CD4-positive, alpha-beta T cell treated with Interferon gamma for 1 hour (primary cell): ENCODE results near the gene GPR17.

Experiments used
- DNase-seq: peaks from one replicate; pipeline ENCODE4 v3.0.0-alpha.2; 2020

Gene GPR17

DNA sequence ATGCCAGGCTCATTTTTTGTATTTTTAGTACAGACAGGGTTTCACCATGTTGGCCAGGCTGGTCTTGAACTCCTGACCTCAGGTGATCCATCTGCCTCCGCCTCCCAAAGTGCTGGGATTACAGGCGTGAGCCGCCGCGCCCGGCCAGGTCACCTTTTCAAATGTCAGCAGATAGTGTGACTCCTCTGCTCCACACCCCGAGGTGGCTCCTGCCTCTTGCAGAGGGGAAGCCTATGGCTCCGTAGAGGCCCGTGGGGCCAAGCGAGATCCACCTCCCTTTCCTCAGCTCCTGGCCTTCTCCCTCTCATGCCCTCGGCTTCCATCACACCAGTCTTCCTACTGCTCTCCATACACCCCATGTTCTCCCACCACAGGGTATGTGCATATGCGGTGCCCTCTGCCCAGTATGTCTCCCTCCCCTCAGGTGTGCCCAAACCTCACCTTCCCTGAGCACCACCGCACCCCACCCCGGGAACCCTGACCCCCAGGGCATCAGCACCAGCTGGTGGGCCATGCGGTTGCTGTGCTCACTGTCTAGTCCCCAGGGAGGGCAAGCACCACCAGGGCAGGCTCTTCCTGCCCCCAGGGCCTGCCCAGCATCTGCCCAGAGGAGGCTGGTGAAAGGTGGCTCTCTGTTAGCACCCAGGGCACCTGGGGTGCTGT, 10.7 kb downstream of the GPR17 start:
- DNase-seq, result no peak

DNA sequence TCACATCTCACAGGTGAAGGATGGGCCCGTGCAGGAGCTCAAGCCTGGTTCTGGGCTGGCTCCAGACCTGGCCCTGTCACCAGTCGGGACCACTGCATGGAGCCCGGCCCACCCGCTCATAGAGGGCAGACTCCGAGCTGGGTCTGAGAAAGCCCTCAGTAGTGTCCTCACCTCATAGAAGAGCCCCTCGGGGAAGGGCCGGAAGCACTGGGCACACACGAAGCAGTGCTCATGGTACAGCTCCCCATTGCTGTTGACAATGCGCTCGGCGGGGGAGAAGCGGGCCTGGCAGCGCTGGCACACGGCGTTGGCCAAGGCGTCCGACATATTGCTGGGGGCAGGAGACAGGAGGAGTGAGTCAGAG, 11.3 kb downstream of the GPR17 start:
- DNase-seq, result no peak

DNA sequence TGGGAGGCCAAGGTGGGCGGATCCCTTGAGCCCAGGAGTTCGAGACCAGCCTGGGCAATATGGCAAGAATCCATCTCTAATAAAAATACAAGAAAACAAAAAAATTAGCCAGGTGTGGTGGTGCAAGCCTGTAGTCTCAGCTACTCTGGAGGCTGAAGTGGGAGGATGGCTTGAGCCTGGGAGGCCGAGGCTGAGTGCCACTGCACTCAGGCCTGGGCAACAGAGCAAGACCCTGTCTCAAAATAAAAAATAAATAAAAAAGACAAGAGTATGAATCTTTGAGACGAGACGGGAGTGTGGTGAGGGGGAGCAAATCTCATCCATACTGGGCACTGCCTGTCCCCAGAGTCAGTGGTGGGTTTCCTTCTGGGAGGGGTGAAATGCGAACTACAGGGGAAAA, 12.2 kb downstream of the GPR17 start:
- no peak for DNase-seq

DNA sequence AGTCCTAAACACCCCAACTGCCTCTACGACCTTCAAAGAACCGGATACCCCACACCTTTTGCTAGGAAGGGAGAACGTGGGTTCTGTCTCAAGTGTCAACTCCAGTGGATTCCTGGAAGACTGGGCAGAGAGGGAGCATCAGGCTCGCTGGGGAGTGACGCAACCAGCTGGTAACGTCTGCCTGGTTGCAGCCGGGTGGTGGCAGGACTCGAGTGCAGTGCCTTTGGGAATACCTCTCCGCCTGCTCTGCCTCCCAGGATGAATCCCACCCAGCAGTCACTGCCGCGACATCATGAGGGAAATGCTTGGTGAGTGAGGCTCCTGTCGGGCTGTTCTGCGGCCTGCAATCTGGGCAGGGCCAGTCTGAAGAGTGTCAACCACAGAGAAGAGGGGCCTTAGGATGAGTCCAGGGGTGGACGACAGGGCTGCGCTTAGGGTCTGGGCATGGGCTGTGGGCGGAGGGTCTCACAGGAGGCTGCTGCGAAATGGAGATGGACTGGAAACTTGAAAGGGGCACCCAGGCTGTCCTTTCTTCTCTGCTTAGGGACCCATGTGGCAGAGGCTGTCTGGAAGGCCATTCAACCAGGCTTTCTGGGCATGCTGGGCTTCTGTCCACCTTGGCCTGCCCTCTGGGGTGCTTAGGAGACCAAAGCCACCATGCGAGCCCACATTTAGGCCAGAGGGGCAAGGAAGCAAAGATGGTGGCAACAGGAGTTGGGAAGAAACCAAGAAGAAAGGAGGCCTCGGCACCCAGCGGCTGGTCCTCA, 12.9 kb downstream of the GPR17 start:
- no peak for DNase-seq

DNA sequence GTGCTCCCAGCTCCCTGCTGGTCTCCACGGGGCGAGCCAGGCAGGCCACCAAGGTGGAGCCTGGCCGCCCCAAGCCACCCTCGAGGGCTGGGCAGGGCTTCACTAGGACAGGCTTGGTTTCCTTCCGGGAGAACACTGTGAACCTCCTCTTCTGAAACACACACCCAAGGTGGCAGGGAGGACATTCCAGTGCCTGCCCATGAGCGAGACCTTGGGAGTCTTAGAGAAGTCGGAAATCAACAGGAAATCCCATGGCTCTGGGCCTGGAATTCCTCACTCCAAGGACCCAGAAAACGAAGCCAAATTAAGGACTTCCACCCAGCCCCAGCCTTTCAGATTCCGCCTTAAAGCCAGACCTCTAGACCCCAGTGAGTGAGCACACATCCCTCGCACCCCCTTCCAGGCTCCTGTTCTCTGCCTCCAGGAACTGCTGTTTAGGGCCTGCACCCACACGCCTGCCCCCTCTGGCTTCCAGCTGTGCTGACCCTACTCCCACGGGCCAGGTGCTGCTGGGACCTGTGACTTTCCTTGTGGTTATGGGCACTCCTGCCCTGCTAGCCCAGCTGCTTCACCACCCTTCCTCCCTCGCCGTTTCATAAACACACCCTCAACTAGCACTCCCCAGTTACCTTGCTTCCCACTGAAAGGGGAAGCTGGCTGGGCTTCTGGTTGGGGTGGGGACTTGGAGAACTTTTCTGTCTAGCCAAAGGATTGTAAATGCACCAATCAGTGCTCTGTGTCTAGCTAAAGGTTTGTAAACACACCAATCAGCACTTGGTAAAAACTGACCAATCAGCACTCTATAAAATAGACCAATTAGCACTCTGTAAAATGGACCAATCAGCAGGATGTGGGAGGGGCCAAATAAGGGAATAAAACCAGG, 13.7 kb downstream of the GPR17 start:
- DNase-seq, result no peak

DNA sequence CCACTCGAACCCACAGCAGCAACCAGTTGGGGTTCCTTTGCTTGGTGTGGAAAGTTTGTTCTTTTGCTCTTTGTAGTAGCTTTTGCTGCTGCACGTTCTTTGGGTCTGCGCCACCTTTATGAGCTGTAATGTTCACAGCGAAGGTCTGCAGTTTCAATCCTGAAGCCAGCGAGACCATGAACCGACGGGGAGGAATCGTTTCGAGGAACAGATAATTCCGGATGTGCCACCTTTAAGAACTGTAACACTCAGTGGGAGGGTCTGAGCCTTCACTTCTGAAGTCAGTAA, 14.3 kb downstream of the GPR17 start:
- no peak for DNase-seq

DNA sequence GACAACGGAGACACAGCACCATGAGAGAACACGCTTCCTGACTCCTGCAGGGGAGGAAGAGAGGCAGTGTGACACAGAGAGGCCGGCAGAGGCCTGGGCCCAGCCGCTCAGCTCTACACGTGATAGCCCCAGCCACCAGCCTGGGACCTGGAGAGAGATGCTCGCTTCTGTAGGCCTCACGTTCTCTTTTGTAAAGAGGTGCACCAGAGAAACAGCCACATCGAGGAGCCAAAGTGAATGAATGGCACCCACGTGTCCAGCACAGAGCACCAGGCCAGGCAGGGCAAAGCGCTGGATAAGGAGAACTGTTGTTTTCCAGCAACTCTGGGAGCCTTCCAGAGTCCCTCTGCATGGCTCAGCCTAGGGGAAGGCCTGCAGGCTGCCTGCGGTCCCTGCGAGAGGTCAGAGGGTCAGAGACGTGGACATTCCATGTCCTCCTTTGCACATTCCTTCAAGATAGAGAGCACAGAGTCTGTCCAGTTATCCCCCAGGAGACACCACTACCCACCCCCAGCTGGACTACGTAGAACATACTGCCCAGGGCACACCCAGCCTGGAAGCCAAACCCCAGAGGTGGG, 15.2 kb downstream of the GPR17 start:
- no peak for DNase-seq

DNA sequence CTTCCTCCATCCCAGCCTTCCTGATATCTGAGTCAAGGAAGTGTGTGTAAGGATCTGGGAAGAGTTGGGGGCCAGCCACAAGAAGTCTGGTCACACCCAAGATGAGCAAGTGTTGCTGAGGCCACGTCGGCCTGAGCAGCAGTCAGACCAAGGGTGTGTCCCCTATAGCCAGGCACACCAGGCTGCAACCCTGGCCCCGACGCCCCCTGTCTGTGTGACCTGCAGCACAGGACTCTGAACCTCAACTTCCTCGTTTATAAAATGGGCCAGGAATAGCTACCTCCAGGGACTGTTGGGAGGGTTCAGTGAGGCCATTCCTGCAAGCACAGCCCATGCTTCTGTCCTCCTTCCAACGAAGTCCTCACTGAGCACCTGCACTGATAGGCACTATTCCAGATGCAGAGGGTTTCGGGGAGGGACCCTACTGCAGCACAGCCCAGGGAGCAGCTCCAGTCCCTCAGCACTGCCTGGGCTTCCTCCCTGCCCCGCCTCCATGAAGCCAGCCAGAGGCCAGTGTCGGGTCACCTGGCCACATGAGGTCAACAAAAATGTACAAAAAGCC, 16.1 kb downstream of the GPR17 start:
- DNase-seq, result no peak

DNA sequence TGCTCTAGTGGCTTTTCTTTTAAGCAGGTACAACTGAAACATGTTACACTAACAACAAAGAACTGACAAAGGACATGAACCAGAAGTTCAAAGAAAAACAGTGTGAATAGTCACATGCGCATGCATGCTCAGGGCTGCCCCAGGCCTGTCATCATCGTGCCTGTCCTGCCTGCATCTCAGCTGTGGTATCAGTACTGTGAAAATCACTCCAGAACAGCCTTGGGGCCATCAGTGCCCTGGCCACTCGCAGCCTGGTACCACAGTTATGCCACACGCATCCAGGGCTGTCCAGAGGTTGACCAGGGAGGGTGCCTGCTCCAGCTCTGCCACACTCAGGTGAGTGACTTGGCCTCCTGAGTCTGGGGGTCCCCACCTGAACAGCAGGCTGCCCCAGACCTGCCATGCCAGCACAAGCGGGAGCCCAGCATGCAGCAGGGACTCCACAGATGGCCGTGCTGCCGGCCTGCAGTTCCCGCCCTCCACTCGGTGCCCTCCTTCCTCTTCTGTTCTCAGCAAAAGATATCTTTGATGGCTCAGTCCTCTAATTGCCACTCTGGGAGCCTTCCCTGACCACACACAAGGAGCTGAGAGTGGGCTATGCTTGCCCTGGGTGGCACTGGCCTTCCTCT, 17.1 kb downstream of the GPR17 start:
- no peak for DNase-seq

DNA sequence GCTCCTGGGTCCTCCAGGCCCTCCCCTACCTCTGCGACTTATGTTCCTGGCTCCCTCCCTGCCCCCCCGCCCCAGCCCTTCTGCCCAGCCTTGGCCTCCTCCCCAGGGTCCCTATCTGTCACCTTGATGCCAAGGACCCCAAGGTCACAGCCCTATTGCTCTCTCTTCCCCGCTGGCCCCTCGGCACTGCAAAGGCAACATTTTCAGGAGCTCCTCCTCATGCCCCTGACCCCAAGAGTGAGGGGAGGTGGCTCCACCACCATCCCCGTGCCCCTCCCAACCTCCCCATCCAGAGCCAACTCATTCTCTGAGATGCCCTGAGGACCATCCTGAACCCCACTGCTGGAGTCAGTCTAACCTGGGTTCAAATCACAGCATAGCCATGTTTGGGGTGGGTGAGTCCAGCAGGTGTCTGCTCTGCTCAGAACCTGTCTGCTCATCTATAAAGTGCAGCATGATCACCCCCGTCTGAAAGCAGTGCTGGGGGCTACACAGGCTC, 17.7 kb downstream of the GPR17 start:
- no peak for DNase-seq

DNA sequence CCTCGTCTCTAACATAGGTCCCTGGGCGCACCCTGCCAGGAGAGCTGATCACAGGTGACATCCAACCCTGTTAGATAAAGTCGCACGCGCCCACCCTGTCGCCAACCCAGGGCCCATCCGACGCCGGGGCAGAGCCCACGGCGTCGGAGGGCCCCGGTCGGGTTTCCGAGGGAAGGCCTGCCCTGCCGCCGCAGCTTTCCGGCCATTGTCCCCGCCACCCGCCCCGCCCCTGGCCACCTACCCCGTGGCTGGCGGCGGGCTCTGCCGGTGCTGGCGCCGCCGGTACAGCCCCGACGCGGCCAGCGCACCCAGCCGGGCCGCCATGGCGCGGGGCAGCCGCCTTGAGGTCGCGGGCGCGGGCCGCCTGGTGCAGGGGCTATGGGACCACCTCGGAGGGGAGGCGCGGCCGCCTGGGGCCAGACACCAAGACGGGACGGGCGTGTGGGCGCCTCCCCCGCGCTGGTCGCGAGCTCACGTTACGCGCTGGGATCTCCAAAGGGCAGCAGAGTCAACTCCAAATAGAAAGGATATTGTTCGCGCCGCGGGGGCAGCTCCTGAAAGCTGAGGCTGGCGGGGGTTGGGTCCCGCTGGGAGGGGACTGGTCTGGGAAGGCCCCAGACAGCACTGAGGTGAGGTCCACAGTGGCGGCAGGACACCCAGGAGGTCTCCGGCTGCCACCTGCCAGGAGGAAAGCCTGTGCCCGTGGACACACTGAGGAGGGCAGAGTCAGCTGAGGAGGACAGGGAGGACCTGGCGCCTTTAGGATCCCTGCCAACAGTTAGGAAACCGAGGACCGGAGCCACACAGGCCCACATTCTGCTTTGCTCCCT, 18.3 kb downstream of the GPR17 start:
- no peak for DNase-seq

DNA sequence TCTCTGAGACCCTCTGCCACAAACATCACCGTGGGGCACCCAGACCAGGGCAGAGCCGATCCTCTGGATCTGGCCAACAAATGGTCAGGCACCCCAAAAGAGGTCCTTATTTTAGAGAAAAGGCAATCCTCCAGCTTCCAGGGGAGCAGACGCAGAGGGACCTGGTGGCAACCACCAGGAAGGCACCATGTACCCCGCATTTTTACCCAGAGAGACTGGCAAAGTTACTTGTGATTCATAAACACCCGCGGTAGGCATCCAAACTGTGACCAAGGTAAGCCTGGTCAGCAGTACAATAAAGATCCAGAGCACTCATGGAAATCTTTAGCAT, 18.9 kb downstream of the GPR17 start:
- no peak for DNase-seq

DNA sequence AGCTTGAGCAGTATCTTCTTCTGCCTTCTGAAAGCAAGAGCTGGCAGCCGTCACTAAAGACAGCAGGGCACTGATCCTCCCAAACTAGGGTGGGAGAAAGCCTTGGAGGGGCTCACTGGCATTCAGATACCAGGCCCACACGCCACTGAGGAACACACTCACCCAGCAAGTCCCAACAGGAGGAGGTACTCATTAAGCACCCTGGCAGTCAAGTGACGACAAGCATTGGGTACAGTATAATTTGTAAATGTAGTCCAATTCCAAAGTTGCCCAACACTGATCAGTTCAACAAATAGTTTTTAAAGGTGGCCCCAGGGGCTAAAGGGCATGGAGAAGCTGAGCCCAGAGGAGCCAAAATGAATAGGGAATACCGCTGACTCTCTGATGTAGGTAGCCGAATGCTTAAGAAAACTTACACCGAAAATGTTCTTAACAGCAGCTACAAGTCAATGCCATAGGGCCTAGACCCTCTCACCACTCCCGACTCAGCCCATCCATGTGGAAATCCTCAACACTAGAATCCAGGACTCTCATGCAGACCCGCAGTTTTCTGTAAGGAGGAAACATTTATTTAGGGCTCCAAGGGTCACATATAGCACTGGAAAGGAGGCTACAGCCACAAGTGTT, 19.4 kb downstream of the GPR17 start:
- DNase-seq, result no peak

DNA sequence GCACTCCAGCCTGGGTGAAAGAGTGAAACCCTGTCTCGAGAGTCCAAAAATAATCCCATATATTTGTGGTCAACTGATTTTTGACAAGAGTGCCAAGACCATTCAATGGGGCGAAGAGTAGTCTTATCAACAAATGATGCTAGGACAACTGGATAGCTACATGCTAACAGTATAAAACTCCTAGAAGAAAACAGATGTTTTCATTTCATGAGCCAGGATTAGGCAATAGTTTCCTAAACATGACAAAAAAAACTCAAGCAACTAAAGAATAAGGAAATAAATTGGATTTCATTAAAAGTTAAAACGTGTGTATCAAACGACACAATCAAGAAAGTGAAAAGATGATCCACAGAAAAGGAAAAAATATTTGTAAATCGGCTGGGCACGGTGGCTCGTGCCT, 23.1 kb downstream of the GPR17 start:
- DNase-seq, result no peak

DNA sequence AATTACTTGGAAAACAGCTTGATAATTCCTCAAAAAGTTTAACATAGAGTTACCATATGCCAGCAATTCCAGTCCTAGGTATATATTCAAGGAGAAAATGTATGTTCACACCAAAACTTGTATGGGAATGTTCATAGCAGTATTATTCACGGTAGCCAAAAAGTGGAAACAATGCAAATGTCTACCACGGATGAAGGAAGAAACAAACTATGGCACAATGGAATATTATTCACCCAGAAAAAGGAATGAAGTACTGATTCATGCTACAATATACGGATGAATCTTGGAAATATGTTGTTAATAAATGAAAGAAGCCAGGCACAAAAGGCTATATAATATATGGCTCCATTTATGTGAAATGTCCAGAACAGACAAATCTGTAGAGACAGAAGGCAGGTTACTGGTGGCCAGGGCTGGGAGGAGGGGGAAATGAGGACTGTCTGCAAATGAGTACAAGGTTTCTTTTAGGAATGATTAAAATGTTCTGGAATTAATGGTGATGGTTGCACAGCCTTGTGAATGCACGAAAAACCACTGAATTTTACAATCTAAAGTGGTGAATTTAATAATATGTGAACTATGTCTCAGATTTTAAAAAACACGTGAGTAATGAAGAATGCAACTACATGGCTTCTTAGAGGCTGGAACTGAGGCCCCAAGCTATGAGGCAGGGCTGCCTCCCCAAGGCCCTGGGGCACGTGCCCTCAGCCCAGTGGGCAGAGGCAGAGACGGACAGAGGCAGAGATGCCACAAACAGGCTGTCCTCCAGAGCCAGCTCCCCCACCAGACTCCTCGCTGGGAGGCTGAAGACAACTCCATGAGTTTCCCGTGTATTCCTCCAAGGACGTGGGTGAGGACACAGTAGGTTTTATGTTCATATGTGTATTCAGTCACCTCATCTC, 24.4 kb downstream of the GPR17 start:
- DNase-seq, result no peak

DNA sequence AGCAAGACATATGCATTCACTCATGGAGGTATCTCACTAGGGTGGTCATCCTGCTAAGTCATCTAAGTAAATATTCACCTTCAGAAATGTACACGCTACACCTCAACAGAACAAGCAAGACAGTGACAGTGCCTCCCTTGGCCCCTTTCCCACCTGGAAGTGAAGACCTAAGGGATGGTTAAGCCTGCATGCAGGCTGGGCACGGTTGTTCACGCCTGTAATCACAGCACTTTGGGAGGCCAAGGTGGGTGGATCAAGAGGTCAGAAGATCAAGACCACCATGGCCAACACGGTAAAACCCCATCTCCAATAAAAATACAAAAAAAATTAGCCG, 25.0 kb downstream of the GPR17 start:
- no peak for DNase-seq

DNA sequence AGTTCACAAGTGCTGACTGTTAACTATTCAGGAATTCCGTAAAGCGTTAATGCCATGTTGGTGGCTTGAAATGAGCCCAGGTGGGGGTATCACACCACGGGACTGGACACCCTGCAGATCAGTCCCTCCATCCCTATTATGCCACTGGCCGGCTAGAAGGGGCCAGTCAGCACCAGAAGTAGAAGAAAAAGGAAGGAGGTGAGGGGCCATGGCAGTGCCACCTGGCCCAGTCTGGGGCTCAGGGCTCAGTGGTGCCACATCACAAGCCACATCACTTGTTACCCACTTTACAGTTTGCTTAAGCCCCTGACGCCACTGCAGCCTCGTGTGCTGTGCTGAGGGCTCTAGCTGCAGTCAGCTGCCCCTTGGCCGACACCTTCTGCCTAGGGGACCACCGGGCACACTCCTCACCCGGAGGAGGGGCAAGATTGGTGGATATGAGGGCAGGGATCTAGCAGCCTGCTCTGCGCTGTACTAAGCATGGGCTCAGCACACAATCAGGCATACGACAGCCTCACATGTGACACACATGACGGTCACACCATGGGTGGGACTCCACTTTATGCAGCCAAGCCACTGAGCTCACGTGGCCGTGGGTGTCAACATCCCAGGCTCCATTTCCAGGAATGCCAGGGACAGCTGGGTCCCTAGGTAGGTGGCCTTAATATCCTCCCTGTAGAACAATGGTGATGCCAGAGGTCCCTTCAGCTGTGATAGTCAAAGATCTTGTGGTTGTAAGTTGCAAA, 25.8 kb downstream of the GPR17 start:
- no peak for DNase-seq

DNA sequence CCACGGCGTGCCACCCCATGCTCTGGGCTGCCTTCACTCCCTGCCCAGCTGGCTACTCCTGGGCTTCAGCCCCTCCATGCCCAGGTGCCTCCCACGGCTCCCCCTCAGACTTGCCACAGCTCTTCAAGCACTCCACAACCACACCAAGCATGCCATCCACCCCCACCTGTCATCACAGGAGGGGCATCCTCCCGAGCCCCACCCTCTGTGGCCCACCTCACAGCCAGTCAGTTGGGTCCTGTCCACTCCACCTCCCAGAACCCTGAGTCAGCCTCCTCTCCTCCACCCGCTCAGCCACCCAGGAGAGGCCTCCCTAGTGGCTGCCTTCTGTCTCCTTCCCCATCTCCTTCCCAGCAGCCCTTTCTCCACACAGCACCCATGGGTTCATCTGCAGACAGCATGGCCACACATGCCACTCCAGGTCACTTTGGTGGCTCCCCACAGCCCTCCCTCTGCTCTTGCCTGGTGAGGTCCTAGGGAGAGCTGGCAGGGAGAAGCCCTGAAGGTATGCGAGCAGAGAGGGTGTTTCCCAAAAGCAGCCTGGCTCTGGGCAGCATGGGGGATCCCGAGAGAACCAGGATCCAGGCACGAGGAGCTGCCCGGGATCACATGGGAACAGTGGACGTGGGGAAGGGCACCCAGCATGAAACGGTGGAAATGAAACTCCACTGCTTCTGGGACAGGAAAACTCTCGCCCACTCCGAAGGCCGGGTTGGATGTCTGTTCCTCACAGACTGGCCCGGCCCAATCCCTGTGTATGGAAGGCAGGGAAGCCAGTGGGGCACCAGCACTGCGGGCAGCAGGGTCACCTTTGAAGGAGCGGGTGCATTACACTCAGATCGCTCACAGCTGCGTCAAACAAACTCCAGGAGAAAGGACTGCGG, 26.6 kb downstream of the GPR17 start:
- no peak for DNase-seq
